ENCODE results near the gene CAB39.

The CAB39 gene

DNA sequence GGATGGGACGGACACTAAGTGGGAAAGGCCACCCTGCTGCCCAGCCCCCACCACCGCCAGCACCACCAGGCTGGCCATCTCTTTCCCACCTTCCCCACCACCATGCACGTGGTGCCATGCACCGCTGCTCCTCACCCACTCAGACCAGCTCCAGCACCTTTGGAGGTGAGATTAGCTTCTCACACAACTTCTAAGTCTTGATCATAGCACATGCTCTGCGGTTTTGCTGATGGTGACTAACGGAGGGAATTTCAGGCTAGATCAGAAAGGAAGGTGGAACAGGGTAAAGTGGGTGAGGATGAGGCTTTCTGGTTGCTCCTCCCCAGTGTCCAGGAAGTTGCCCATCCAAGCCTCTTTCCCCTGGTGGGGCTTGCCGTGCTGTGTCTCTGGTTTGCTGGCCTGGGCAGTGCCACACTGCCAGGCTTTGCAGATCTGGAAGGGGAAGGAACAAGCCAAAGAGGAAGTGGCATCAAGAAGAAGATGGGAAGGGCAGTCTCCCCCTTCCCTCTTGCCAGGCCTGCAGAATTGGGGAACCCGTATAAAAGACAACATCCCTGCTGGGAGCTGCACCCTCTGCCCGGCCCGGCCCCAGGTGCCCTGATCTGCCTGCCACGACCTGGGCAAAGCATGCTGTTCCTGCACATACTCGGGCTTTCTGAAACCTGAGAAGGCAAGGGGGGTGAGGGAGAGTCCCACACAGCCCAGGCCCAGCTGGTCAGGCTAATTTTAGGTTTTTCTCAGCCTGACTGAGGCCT lies 44.3 kb upstream of the CAB39 start:
- TF ChIP-seq, protein P1, sequence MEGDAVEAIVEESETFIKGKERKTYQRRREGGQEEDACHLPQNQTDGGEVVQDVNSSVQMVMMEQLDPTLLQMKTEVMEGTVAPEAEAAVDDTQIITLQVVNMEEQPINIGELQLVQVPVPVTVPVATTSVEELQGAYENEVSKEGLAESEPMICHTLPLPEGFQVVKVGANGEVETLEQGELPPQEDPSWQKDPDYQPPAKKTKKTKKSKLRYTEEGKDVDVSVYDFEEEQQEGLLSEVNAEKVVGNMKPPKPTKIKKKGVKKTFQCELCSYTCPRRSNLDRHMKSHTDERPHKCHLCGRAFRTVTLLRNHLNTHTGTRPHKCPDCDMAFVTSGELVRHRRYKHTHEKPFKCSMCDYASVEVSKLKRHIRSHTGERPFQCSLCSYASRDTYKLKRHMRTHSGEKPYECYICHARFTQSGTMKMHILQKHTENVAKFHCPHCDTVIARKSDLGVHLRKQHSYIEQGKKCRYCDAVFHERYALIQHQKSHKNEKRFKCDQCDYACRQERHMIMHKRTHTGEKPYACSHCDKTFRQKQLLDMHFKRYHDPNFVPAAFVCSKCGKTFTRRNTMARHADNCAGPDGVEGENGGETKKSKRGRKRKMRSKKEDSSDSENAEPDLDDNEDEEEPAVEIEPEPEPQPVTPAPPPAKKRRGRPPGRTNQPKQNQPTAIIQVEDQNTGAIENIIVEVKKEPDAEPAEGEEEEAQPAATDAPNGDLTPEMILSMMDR (IDR thresholded peaks at IDR 0.05; ENCODE audit: extremely low read depth, insufficient read depth, missing control alignments), result no peak
- peak; percentile 68 for DNase-seq (ENCODE audit: low spot score)
- in situ Hi-C loops (cut with MboI; ENCODE audit: low pct_unique_long_range_greater_than_20kb, low sequenced_read_pairs, unreplicated experiment), result no loop called here

DNA sequence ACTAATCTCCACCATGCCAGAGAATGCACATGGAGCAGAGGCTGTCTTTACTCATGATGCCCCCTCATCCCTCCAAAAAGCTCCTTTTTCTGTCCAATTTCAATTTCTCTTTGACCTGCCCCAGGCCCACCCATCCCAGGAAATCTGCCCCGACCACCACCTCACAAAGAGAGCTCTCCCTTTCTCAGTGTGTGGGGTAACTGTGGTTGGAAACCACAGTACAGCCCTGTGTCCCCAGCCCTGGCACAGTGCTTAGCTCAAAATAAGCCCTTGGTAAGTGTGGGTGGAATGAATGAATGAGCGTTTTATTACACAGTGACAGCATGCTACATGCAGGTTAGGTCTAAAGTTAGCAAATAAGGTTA lies 43.7 kb upstream of the CAB39 start:
- peak; percentile 46 for DNase-seq (ENCODE audit: low spot score)
- TF ChIP-seq, protein P1 (IDR thresholded peaks at IDR 0.05; ENCODE audit: extremely low read depth, insufficient read depth, missing control alignments), result no peak
- in situ Hi-C loops (cut with MboI; ENCODE audit: low pct_unique_long_range_greater_than_20kb, low sequenced_read_pairs, unreplicated experiment), result no loop called here

DNA sequence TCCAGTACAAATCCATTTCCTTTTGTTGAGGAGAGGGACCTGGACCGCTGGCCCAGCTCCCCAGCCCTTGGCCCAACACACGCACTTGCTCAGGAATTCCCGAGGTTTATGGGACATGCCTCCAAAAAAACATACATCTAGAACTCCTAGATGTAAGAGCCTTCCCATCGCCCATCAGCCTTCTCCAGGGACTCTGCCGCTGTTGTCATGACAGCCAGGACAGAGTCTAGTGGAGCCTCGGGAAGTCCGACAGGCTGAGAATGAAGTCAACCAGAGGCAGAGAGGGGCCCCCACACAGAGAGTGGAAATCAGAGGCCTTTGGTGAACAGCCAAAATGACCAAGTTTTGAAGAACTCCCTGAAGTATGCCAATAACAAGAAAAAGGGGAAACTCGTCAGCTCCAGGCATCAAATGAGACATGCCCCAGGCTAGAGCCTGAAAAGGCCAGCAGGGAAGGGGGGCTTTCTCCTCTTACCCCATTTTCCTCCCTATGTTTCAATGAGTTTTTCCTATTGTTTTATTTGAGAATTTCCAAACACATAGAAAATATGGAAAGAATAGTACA lies 43.2 kb upstream of the CAB39 start:
- TF ChIP-seq, protein P1 (IDR thresholded peaks at IDR 0.05; ENCODE audit: extremely low read depth, insufficient read depth, missing control alignments), result no peak
- in situ Hi-C loops (cut with MboI; ENCODE audit: low pct_unique_long_range_greater_than_20kb, low sequenced_read_pairs, unreplicated experiment), result no loop called here
- no peak for DNase-seq (ENCODE audit: low spot score)

DNA sequence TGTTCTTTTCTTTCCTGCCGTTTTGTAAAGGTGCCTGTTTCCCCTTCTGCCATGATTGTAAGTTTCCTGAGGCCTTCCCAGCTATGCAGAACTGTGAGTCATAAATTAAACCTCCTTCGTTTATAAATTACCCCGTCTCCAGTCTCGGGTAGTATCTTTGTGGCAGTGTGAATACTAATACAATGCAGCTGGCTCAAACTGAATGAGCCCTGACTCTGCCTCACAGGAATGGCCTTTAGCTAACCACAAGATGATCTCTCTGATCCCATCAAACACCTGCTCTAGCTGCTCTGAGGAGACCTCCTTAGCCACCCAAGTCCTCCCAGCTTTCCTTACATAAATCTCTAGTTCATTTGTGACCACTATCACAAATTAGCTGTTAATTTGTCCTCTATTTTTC lies 41.5 kb upstream of the CAB39 start:
- TF ChIP-seq, protein P1 (IDR thresholded peaks at IDR 0.05; ENCODE audit: extremely low read depth, insufficient read depth, missing control alignments), result no peak
- in situ Hi-C loops (cut with MboI; ENCODE audit: low pct_unique_long_range_greater_than_20kb, low sequenced_read_pairs, unreplicated experiment), result no loop called here
- no peak for DNase-seq (ENCODE audit: low spot score)

DNA sequence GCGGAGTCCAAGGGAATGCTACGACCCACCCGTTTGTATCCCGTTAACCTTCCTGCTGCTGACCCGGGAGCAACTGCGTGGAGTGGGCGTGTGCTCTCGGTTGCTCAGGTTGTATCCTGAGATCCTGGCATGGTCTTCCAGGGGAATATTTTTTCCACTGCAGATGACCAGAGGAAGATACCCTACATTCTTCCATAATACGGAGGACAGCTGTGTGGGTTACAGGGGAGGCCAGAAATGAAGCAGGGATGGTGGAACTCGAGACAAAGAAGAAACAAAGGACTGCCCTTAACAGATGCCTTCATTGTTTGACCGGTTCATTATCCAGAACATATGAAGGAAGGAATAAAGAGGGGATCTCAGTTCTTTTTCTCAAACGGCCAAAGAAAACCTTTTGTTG lies 39.8 kb upstream of the CAB39 start:
- TF ChIP-seq, protein P1 (IDR thresholded peaks at IDR 0.05; ENCODE audit: extremely low read depth, insufficient read depth, missing control alignments), result no peak
- DNase-seq (ENCODE audit: low spot score), result no peak
- in situ Hi-C loops (cut with MboI; ENCODE audit: low pct_unique_long_range_greater_than_20kb, low sequenced_read_pairs, unreplicated experiment), result no loop called here

DNA sequence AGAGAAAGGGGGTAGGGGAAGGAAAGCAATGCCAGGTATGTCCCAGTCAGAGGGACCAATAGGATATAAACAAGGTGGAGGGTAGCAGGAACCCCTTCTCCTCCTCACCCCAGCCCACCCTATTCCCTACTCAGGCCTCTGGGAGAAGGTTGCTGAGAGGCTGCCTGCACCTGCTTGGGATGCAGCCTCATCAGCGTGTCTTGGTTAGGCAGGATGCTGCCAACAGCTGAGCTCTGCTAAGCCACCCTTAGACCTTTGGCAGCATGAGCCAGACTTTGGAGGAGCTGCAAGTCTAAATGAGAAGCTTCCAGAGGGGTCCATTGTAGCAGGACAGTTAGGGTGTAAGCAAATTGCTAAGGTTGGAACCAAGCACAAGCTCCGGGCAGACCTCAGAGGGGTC lies 38.2 kb upstream of the CAB39 start:
- in situ Hi-C loops (cut with MboI; ENCODE audit: low pct_unique_long_range_greater_than_20kb, low sequenced_read_pairs, unreplicated experiment), result no loop called here
- no peak for DNase-seq (ENCODE audit: low spot score)
- TF ChIP-seq, protein P1 (IDR thresholded peaks at IDR 0.05; ENCODE audit: extremely low read depth, insufficient read depth, missing control alignments), result no peak
